K562 (cell line): ENCODE data around the gene TMEM50B. TPM values are rescaled to one million over a fixed set of nuclear protein-coding genes. Genes with fewer than 3 reads are reported as not detected.

Experiments used
- ATF2 ChIP-seq: sonication (generic); formaldehyde crosslinking; IDR thresholded peaks from 2 replicates; pipeline ENCODE4 v1.8.1; 2022; ENCODE audit warnings: missing genetic modification reagents
- CUX1 ChIP-seq: fragments of 200-800 bp; sonication (Bioruptor generic); IDR thresholded peaks from 2 replicates; pipeline ENCODE4 v1.6.1; 2016; ENCODE audit warnings: missing genetic modification characterization, missing compliant biosample characterization
- E2F6 ChIP-seq, 2 experiments: IDR thresholded peaks; 2 replicates each; pipeline ENCODE4 v1.6.1; 2011; ENCODE audit warnings: borderline replicate concordance in 1 of 2, control low read depth in 1 of 2, low read depth in 1 of 2, low read length in 1 of 2, mild to moderate bottlenecking in 1 of 2, mixed read lengths in 1 of 2, moderate library complexity in 1 of 2; ENCODE audit not compliant: insufficient read depth in 1 of 2, insufficient read length in 1 of 2, poor library complexity in 1 of 2, severe bottlenecking in 1 of 2; ENCODE audit errors: extremely low read depth in 1 of 2
- ESRRB ChIP-seq: fragments of 250-450 bp; sonication (Bioruptor Pico); IDR thresholded peaks from 2 replicates; pipeline ENCODE4 v1.5.0; 2020; ENCODE audit warnings: mild to moderate bottlenecking, moderate library complexity, borderline replicate concordance
- FOXJ2 ChIP-seq: fragments of 200-800 bp; sonication (Bioruptor generic); IDR thresholded peaks from 2 replicates; pipeline ENCODE4 v1.6.1; 2016; ENCODE audit warnings: missing genetic modification characterization, missing compliant biosample characterization
- FOXK2 ChIP-seq, 2 experiments: fragments of 450-650 bp; IDR thresholded peaks in 1 of 2; conservative IDR thresholded peaks in 1 of 2; 2 replicates each; pipeline ENCODE4 v1.6.1; 2016; ENCODE audit warnings: low read depth in 2 of 2, mild to moderate bottlenecking in 1 of 2
- HMGN3 ChIP-seq: IDR thresholded peaks from 2 replicates; pipeline ENCODE4 v1.6.1; 2011; ENCODE audit warnings: borderline replicate concordance, low read depth, mild to moderate bottlenecking, mixed read lengths, low read length; ENCODE audit not compliant: insufficient read length; ENCODE audit errors: extremely low read depth
- KLF10 ChIP-seq: fragments of 250-450 bp; sonication (Bioruptor Pico); IDR thresholded peaks from 2 replicates; pipeline ENCODE4 v1.6.1; 2021; ENCODE audit warnings: matching md5 sums
- NFE2 ChIP-seq: IDR thresholded peaks from 2 replicates; pipeline ENCODE4 v1.6.1; 2014; ENCODE audit warnings: antibody characterized with exemption, low read depth
- NONO ChIP-seq, 2 experiments: fragments of 200-400 bp in 1 of 2; fragments of 450-650 bp in 1 of 2; formaldehyde crosslinking in 1 of 2; IDR thresholded peaks; 2 replicates each; pipeline ENCODE4 v1.6.1; 2017; ENCODE audit warnings: low read depth in 2 of 2, mild to moderate bottlenecking in 2 of 2, moderate library complexity in 2 of 2, low read length in 1 of 2
- PREB ChIP-seq: sonication (generic); formaldehyde crosslinking; IDR thresholded peaks from 2 replicates; pipeline ENCODE4 v1.8.1; 2023; ENCODE audit warnings: mild to moderate bottlenecking, missing genetic modification reagents
- RBFOX2 ChIP-seq: fragments of 200-400 bp; formaldehyde crosslinking; IDR thresholded peaks from 2 replicates; pipeline ENCODE4 v1.6.1; 2017; ENCODE audit warnings: low read depth, mild to moderate bottlenecking, low read length, moderate library complexity
- SP1 ChIP-seq: sonication (generic); formaldehyde crosslinking; IDR thresholded peaks from 2 replicates; pipeline ENCODE4 v1.8.1; 2022; ENCODE audit warnings: mild to moderate bottlenecking, missing genetic modification reagents
- TBP ChIP-seq: optimal IDR thresholded peaks from 2 replicates; pipeline ENCODE3; 2011; ENCODE audit warnings: low read depth, low read length, improper control_type of control experiment
- TEAD1 ChIP-seq, 2 experiments: fragments of 450-650 bp in 1 of 2; sonication (generic) in 1 of 2; formaldehyde crosslinking; IDR thresholded peaks; 2 replicates each; pipeline versions ENCODE4 v1.4.0 to v1.8.0; 2020 to 2022; ENCODE audit warnings: mild to moderate bottlenecking in 2 of 2, missing genetic modification reagents in 1 of 2
- TGIF2 ChIP-seq: sonication (generic); formaldehyde crosslinking; IDR thresholded peaks from 2 replicates; pipeline ENCODE4 v1.8.1; 2022; ENCODE audit warnings: mild to moderate bottlenecking, missing genetic modification reagents, moderate library complexity
- TRIM24 ChIP-seq, 2 experiments: fragments of 450-650 bp; IDR thresholded peaks; 2 replicates each; pipeline ENCODE4 v1.6.1; 2016
- polyA plus RNA-seq, 8 experiments: library from polyadenylated mRNA; depleted of rRNA in 4 of 8; stranded (reverse) in 5 of 8; unstranded in 3 of 8; fragments of >200 nt; fragmentation: Nextera tagmentation in 2 of 8; fragmentation: Illumina TruSeq in 1 of 8; extraction: Ambion mirVana in 2 of 8; extraction: Trizol in 1 of 8; gene quantifications; 2 replicates each; pipeline versions ENCODE4 v1.2.1 to v1.2.3, GENCODE V29; 2011 to 2014; ENCODE audit warnings: inconsistent platforms in 1 of 8, missing spikeins in 1 of 8
- total RNA-seq, 7 experiments: library from RNA; depleted of rRNA in 6 of 7; stranded (reverse); fragments of >200 nt in 6 of 7; fragmentation: Illumina TruSeq in 2 of 7; extraction: Trizol in 2 of 7; gene quantifications; 2 replicates each; pipeline versions ENCODE4 v1.2.1 to v1.2.3, GENCODE V29; 2011 to 2021; ENCODE audit warnings: low replicate concordance in 1 of 7

Gene TMEM50B
- total and polyA plus RNA-seq, 9 of the 15 experiments (the other 6 are each of a cell fraction or from before 2014, with no cell fraction given), result 20.5 to 64.6 (median 28.9) TPM

- TF ChIP-seq E2F6 (IDR thresholded peaks at IDR 0.05; ENCODE audit: borderline replicate concordance in 1 of 2, extremely low read depth in 1 of 2, insufficient read depth in 1 of 2, insufficient read length in 1 of 2, low read depth in 1 of 2, low read length in 1 of 2, poor library complexity in 1 of 2, severe bottlenecking in 1 of 2) (peak in 1 of 2 experiments; percentile 32), KLF10 (CRISPR knock-in tag) (no peak), ATF2 (CRISPR knock-in tag) (no peak), CUX1 (CRISPR knock-in tag) (no peak), TGIF2 (CRISPR knock-in tag) (no peak), TRIM24 (IDR thresholded peaks at IDR 0.05) (no peak), HMGN3 (peak; percentile 32), RBFOX2 (peak; percentile 82), TEAD1 (CRISPR knock-in tag; IDR thresholded peaks at IDR 0.05) (peak in 1 of 2 experiments; percentile 70; a peak in 1 of 4 replicates), NFE2 (no peak), NONO (IDR thresholded peaks at IDR 0.05; ENCODE audit: low read depth in 2 of 2, low read length in 1 of 2) (peak in 1 of 2 experiments; percentile 51; a peak in 1 of 4 replicates), ESRRB (CRISPR knock-in tag) (no peak), PREB (CRISPR knock-in tag) (no peak), FOXJ2 (tag) (no peak), SP1 (CRISPR knock-in tag) (no peak), TBP (peak; percentile 49), FOXK2 (conservative IDR thresholded peaks at IDR 0.05 in 1 of 2, IDR thresholded peaks at IDR 0.05 in 1 of 2; ENCODE audit: low read depth in 2 of 2) (no peak)
These were observed 75.8 kb downstream of the TMEM50B start (continued) for GRCh38 chr21:33403786-33404585.
